GM21576 (cell line): Measurements from ENCODE around the gene DUSP16.
"Not testable (repeated sequence)": the region's sequence is repeated elsewhere in the genome, so short reads cannot be mapped to it uniquely, and the experiment has no call there.

ENCODE experiments used
- ATAC-seq: cut with Tn5 transposase; IDR thresholded peaks from one replicate; pipeline ENCODE4 v1.9.1; 2021; ENCODE audit warnings: mild to moderate bottlenecking, moderate library complexity; ENCODE audit not compliant: unreplicated experiment

DUSP16 gene, protein sequence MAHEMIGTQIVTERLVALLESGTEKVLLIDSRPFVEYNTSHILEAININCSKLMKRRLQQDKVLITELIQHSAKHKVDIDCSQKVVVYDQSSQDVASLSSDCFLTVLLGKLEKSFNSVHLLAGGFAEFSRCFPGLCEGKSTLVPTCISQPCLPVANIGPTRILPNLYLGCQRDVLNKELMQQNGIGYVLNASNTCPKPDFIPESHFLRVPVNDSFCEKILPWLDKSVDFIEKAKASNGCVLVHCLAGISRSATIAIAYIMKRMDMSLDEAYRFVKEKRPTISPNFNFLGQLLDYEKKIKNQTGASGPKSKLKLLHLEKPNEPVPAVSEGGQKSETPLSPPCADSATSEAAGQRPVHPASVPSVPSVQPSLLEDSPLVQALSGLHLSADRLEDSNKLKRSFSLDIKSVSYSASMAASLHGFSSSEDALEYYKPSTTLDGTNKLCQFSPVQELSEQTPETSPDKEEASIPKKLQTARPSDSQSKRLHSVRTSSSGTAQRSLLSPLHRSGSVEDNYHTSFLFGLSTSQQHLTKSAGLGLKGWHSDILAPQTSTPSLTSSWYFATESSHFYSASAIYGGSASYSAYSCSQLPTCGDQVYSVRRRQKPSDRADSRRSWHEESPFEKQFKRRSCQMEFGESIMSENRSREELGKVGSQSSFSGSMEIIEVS

DNA sequence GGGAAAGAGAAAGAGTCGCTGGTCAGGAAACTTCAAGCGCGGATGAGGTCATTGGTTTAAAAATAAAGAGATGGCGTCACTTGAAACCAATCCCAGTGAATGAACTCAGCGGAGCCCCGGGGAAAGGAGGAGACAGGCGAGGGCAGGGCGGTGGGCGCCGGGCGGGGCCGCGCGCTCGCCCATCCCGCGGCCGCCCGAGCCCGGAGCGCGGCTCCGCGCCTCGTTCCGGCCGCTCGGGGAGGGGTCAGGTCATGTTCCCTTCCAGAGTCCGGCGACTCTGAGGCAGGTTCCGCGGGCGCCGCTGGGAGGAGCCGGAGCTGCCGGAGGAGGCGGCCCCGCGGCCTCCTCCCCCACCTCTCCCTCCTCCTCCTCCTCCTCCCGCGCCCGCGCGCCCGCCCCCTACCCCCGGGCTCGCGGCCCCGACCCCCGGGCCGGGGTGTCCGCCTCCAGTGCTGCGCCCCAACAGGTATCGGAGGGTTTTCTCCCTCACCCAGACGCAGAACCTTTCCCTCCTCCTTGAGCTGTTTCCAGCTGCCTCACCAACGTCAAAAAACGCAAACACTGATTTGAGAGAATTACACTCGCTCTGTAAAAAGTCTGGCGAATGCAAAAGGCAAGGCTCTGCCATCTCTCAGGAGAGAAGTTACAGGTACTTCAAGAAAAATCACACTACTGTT lies at the start of gene DUSP16:
Gene DUSP16 (minus strand): TSS at position 279 of the 677 bp plus-strand sequence. CDS start 41,765 bp downstream, outside the sequence.
- ATAC-seq = peak; percentile 64

- ATAC-seq = no peak
These were observed 49.7 kb upstream of the DUSP16 start for GRCh38 chr12:12612358-12612757.

GRCh38 chr12:12611512-12612306 lies 49.0 kb upstream of the DUSP16 start, which contains the start of gene CREBL2:
Gene CREBL2, plus strand, starts transcription at chr12:12611876. Its CDS starts 297 bp downstream, at chr12:12612173.
- ATAC-seq = peak; percentile 61

DNA sequence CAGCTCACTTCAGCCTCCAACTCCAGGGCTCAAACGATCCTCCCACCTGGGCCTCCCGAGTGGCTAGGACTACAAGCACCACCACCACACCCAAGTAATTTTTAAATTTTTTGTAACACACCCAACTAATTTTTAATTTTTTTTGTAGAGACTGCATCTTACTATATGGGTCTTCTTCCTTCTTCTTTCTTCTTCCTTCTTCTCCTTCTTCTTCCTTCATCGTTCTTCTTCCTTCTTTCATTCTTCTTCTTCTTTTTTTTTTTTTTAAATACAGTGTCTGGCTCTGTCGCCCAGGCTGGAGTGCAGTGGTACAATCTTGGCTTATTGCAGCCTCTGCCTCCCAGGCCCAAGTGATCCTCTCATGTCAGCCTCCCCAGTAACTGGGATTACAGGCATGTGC lies 48.0 kb upstream of the DUSP16 start:
- no peak for ATAC-seq

DNA sequence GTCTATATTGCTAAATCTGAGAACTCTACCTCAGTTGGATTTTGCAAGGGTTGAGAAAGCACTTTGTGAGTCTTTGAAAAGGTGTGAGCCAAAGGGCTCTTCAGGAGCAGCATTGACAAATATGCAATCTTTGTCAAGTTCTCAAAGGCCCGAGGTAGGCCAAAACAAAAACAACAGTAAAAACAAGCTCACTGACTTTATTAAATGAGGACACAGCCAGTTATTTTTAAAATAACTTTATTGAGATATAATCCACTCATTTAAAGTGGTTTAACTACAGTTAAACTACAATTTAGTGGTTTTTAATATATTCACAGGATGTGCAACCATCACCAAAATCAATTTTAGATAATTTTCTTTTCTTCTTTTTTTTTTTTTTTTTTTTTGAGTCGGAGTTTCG lies 47.0 kb upstream of the DUSP16 start:
- ATAC-seq = no peak

- ATAC-seq = peak; percentile 27
These were observed 45.9 kb upstream of the DUSP16 start for GRCh38 chr12:12608557-12608957.

DNA sequence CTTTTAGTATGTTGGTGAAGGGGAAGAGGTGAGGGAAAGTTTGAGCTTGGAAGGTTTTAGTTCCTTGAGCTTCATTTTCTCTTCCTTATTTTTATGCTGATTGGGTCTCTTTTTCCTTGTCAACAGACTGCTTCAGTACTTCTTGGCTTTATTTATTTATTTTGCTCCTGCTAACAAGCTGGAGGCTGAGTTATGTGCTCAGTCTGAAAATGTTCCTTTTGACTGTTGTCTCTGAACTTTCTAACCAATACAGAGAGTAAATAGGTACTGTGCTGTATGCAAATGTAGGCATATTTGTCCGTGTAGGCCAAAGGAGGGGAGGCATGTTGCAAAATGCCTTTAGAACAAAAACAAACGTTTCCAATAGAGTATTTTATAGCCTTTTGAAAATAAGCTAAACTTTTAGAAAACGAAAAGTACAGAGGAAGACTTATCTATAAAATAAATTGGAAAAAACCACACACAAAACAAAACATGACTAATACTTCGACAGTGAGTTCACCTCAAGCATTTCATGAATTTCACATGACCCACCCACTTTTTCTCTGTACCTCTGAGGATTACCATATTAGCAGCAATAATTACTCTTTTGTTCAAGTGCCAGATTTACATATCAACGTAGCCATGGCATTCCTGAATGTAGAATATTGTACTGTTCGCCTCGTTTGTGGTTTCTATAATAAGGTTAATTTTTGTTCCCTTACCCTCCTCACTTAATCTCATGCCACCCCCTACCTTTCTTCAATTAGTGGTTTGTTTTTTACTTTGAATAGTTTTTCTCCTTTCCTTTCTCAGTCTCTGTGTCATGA lies 44.3 kb upstream of the DUSP16 start:
- ATAC-seq = peak; percentile 32

- ATAC-seq = no peak
These were observed 42.1 kb upstream of the DUSP16 start for GRCh38 chr12:12604740-12605139.

GRCh38 chr12:12600659-12601058 lies 38.0 kb upstream of the DUSP16 start:
- no peak for ATAC-seq

DNA sequence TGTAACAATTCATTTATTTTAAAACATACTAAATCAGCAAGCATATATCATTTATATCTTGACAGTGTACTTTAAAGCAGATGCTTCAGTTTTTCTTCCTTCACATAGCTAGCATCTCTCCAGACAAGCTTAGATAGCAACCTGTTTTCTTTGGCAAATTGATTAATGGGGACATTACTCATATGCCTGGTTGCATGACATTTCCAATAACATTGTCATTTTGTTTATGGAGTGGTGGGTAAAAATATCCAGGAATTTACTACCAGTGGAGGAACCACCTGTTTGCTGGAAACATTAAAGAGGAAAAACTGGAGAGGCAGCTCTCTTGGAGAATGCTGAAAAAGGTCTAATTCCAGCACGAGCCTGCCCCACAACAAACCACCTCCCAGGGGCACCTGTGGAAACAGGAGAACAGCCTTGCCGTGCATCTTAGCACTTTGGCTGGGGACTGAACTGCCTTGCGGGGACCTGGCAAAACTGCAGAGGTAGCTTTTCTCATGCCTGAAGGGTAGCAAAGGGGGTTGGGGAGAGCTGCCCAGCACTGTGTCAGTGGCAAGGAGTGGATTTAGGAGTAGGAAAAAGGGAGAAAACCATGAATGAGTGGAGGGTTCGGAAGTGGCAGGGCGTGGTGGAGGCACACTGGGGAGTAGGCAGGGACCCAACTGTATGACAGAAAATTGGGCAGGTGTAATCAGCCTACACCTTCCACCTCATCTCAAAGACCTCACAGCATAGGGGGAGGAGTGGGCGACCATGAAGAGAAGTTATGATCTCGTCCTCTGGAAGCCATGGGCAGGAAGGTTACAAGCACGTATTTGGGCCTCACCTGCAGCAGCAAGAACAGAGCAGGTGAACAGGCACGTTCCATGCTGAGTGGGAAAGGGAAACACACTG lies 37.3 kb upstream of the DUSP16 start:
- no peak for ATAC-seq

GRCh38 chr12:12598864-12599263 lies 36.2 kb upstream of the DUSP16 start:
- no peak for ATAC-seq

DNA sequence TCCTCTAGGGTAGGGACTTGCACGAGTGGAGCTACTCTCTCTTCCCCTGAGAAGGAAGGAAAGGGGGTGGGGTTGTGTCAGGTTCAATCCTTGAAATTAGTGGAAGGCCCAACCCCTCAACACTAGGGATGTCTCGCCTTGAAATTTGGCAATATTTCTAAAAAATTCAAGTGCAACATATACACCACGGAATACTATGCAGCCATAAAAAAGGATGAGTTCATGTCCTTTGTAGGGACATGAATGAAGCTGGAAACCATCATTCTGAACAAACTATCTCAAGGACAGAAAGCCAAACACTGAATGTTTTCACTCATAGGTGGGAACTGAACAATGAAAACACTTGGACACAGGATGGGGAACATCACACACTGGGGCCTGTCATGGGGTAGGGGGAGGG lies 33.9 kb upstream of the DUSP16 start:
- ATAC-seq = not testable (repeated sequence)

- ATAC-seq = not testable (repeated sequence)
These were observed 33.3 kb upstream of the DUSP16 start for GRCh38 chr12:12595929-12596328.

GRCh38 chr12:12592930-12593329 lies 30.3 kb upstream of the DUSP16 start:
- no peak for ATAC-seq

DNA sequence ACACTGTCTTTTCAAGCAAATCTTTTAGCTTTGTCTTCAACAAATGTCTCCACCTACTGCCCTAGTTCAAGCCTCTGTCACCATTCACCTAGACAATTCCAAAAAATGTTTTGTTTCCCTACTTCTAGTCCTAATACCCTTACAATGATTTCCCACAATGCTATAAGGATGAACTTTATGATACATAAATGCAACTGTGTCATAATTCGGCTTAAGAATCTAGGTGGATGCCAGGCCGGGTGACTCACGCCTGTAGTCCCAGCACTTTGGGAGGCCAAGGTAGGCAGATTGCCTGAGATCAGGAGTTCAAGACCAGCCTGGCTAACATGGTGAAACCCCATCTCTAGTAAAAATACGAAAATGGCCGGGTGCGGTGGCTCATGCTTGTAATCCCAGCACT lies 28.3 kb upstream of the DUSP16 start:
- ATAC-seq = no peak

DNA sequence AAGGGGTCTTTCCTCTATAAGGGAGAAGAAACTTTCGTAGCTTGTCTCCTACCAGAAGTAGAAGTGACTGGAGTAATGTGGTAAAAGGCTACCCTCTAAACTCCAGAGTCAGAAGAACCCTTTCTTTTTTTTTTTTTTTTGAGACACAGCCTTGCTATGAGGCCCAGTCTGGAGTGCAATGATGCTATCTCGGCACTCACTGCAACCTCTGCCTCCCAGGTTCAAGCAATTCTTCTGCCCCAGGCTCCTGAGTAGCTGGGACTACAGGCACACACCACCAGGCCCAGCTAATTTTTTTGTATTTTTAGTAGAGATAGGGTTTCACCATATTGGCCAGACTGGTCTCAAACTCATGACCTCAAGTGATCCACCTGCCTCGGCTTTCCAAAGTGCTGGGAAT lies 25.8 kb upstream of the DUSP16 start:
- not testable (repeated sequence) for ATAC-seq

DNA sequence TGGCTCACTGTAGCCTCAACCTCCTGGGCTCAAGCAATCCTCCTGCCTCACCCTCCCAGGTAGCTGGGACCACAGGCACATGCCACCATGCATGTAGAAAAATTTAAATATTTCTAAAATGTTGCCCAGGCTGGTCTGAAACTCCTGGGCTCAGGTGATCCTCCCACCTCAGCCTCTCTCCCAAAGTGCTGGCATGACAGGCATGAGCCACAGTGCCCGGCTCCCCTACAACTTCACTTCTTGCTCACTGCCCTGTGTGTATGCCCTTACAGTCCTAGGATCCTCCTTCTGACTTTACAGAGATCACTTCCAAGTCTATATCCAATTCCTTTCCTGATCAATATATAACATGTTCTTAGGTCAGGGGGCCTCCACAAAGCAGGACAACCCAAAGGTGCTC lies 25.2 kb upstream of the DUSP16 start:
- no peak for ATAC-seq

DNA sequence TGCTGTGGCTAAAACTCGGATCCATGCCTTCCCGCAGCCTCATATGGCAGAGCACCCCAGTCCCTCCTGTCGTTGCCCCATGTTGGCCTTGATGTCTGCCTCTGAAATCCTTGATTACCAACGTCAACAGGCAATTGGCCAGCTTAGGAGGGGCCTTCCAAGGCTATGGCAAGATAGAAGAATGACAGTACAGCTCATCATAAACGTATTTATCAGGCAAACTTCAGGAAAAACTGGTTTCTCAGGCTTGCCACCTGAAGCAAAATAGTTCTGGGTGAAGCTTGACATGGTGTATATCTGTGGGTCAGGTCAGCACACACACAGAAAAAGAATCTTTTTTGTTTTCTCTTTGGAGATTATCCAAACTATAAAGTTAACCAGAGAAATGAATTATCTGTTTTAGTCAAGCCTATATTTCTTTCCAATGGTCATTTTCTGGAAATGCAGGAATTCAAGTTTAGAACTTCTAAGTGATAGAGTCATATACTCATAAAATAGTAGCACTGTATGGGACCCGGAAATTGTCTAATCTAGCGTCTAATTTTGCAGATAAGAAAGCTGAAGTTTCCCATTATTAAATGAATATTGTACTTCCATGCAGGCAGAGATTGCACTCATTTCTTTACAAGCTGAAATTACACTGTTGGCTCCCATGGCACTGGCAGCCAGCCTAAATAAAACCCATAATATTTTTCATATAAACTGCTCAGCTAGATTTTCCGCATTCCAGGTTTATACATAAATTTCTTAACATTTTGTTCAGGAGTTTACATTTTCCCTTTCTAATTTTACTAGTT lies 24.4 kb upstream of the DUSP16 start:
- no peak for ATAC-seq
